Esophagus muscularis mucosa (tissue), 4 donors: ENCODE measurements around the gene FBRS. TPM values are rescaled to one million over a fixed set of nuclear protein-coding genes. Genes with fewer than 3 reads are reported as not detected.

Source experiments
- DNase-seq: peaks from one replicate; pipeline ENCODE4 v3.0.0-alpha.2; 2017; ENCODE audit errors: extremely low spot score
- H3K27ac ChIP-seq, 4 donors: fragments of 200-600 bp; sonication (generic); replicated peaks in 1 of 4; 1 replicate in 3 of 4; 2 replicates in 1 of 4; pipeline ENCODE4 v1.5.1; 2016 to 2019; ENCODE audit warnings: mild to moderate bottlenecking in 1 of 4
- H3K27me3 ChIP-seq, 4 donors: fragments of 200-600 bp; sonication (generic); one replicate each; pipeline versions ENCODE4 v1.5.1 to v1.6.0; 2016 to 2019
- H3K36me3 ChIP-seq, 4 donors: fragments of 200-600 bp; sonication (generic); one replicate each; pipeline ENCODE4 v1.5.1; 2016 to 2019
- H3K4me1 ChIP-seq, 4 donors: fragments of 200-600 bp; sonication (generic); one replicate each; pipeline ENCODE4 v1.5.1; 2016 to 2019
- H3K4me3 ChIP-seq, 4 donors: fragments of 200-600 bp; sonication (generic); 1 replicate in 2 of 4; 2 replicates in 2 of 4; pipeline ENCODE4 v1.5.1; 2016 to 2019; ENCODE audit warnings: mild to moderate bottlenecking in 4 of 4, moderate library complexity in 1 of 4
- H3K9me3 ChIP-seq, 4 donors: fragments of 200-600 bp; sonication (generic); 1 replicate in 3 of 4; 2 replicates in 1 of 4; pipeline ENCODE4 v1.5.1; 2016 to 2019
- EP300 ChIP-seq: sonication (generic); formaldehyde crosslinking; IDR thresholded peaks from one replicate; pipeline ENCODE4 v1.6.1; 2017; ENCODE audit warnings: antibody characterized with exemption
- POLR2A ChIP-seq: fragments of 450-650 bp; IDR thresholded peaks from one replicate; pipeline ENCODE4 v1.6.1; 2017; ENCODE audit warnings: antibody characterized with exemption, moderate library complexity, mild to moderate bottlenecking, low read depth
- POLR2AphosphoS5 ChIP-seq, 2 donors: sonication (generic); formaldehyde crosslinking; IDR thresholded peaks; one replicate each; pipeline ENCODE4 v1.6.1; 2017; ENCODE audit warnings: antibody characterized with exemption in 2 of 2
- WGBS: methylation state at CpG from one replicate; pipeline ENCODE4 v1.1.5; 2018; 5-methylcytosine and 5-hydroxymethylcytosine counted together
- intact Hi-C: fragments of 100-400 bp; cut with DNase I; formaldehyde crosslinking; loops from one replicate; pipeline ENCODE4 v1.15.1; 2023
- total RNA-seq, 4 donors: library from RNA; depleted of rRNA; stranded (reverse); fragments of >200 nt; gene quantifications; one replicate each; pipeline versions ENCODE4 v1.1.0 to v1.2.1, GENCODE V29; 2016
- TF ChIP-seq, protein P1 (sequence below), 3 experiments: fragments of 200-600 bp in 2 of 3; fragments of 450-650 bp in 1 of 3; sonication (generic) in 2 of 3; IDR thresholded peaks; one replicate each; pipeline ENCODE4 v1.5.1; 2017 to 2019; ENCODE audit warnings: antibody characterized with exemption in 3 of 3, mild to moderate bottlenecking in 2 of 3, moderate library complexity in 1 of 3

Gene FBRS
- total RNA-seq, 4 donors from 2014 or later: 26.2 to 63.4 (median 37.8) TPM

DNA sequence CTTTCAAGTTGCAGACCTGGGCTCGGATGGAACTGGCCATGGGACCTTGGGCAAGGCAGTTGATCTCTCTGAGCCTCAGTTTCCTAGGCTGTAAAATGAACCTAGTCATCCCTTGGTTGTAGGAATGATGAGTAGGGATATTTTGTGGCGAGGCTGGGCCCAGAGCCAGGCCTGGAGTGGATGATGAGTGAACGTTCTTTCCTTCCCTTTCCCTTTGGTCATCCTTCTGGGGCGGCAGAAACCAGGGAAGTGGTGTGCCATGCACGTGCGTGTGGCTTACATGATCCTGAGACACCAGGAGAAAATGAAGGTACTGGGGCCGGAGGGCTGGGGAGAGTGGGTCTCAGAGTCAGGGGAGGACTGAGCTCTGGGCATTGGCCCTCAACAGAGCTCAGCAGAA lies 8.4 kb downstream of the FBRS start:
- TF ChIP-seq EP300: no peak
- TF ChIP-seq, protein P1, sequence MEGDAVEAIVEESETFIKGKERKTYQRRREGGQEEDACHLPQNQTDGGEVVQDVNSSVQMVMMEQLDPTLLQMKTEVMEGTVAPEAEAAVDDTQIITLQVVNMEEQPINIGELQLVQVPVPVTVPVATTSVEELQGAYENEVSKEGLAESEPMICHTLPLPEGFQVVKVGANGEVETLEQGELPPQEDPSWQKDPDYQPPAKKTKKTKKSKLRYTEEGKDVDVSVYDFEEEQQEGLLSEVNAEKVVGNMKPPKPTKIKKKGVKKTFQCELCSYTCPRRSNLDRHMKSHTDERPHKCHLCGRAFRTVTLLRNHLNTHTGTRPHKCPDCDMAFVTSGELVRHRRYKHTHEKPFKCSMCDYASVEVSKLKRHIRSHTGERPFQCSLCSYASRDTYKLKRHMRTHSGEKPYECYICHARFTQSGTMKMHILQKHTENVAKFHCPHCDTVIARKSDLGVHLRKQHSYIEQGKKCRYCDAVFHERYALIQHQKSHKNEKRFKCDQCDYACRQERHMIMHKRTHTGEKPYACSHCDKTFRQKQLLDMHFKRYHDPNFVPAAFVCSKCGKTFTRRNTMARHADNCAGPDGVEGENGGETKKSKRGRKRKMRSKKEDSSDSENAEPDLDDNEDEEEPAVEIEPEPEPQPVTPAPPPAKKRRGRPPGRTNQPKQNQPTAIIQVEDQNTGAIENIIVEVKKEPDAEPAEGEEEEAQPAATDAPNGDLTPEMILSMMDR (IDR thresholded peaks at IDR 0.05): no peak
- TF ChIP-seq POLR2A: no peak
- no peak for TF ChIP-seq POLR2AphosphoS5 (IDR thresholded peaks at IDR 0.05)
- Histone ChIP-seq H3K9me3 (no peaks in the 10 kb centered on the region), H3K36me3 (peaks cover 78 to 100% (median 95%) of the 10 kb centered on the region in 4 donors), H3K4me3 (no peak overlapping the region), H3K4me1 (peaks cover 5 to 53% (median 34%) of the 10 kb centered on the region in 4 donors), H3K27ac (no peak overlapping the region), H3K27me3 (no peaks in the 10 kb centered on the region)
- WGBS: 69% methylated on average over 7 of the region's 7 CpGs
- intact Hi-C loops: no loop called here
- DNase-seq: no peak

DNA sequence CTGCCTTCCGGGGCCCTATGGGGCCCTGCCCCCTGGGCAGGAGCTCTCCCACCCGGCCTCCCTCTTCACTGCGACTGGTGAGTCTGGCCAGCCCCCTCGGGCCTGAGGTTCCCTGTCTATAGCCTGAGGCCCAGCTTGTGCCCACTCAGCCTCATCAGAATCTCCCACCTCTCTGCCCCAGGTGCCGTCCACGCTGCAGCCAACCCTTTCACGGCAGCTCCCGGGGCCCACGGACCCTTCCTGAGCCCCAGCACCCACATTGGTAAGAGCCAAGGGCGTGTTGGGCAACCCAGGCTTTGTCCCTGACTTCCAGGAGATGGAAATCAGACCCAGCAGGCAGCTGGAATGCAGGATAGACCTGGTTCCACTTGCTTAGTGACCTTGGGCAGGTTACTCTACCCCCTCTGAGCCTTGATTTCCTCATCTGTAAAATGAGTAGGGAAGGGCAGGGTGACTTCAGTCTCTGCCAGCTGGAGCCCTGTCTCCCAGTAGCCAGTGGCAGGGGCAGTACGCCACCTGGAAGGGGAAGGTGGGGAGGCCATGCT lies 9.2 kb downstream of the FBRS start:
- Histone ChIP-seq H3K4me1 (peaks cover 4 to 45% (median 26%) of the 10 kb centered on the region in 4 donors), H3K36me3 (peaks cover 76 to 94% (median 88%) of the 10 kb centered on the region in 4 donors), H3K27ac (no peak overlapping the region), H3K9me3 (no peaks in the 10 kb centered on the region), H3K27me3 (no peaks in the 10 kb centered on the region), H3K4me3 (no peak overlapping the region)
- intact Hi-C loops: no loop called here
- no peak for DNase-seq
- WGBS: 93% methylated on average over 10 of the region's 11 CpGs
- TF ChIP-seq POLR2A (no peak), POLR2AphosphoS5 (IDR thresholded peaks at IDR 0.05) (no peak), EP300 (no peak)
- TF ChIP-seq, protein P1 (IDR thresholded peaks at IDR 0.05): no peak

DNA sequence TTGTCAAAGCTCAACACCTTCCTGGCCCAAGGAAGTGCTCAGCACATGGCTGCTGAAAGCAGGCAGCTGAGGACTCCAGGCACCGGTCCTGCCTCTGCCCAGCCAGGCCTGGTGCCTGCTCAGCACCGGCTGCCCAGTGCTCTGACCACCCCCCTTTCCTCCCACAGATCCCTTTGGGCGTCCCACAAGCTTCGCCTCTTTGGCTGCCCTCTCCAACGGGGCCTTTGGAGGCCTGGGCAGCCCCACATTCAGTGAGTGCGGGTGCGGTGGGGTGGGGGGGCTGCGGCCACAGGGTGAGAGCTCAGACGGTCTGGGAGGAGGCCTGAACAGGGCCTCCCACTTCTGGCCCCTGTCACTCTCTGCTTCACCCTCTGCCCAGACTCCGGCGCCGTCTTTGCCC lies 10.2 kb downstream of the FBRS start:
- no peaks in the 10 kb centered on the region for H3K27me3 ChIP-seq
- intact Hi-C loops: no loop called here
- H3K4me1 ChIP-seq: peaks cover 4 to 35% (median 17%) of the 10 kb centered on the region in 4 donors
- TF ChIP-seq EP300 (no peak), POLR2A (no peak), POLR2AphosphoS5 (IDR thresholded peaks at IDR 0.05) (no peak)
- TF ChIP-seq, protein P1 (IDR thresholded peaks at IDR 0.05): no peak
- H3K27ac ChIP-seq: no peak overlapping the region
- no peak overlapping the region for H3K4me3 ChIP-seq
- H3K9me3 ChIP-seq: no peaks in the 10 kb centered on the region
- no peak for DNase-seq
- H3K36me3 ChIP-seq: peaks cover 66 to 84% (median 78%) of the 10 kb centered on the region in 4 donors
- 98% methylated on average over 4 of the region's 12 CpGs for WGBS

DNA sequence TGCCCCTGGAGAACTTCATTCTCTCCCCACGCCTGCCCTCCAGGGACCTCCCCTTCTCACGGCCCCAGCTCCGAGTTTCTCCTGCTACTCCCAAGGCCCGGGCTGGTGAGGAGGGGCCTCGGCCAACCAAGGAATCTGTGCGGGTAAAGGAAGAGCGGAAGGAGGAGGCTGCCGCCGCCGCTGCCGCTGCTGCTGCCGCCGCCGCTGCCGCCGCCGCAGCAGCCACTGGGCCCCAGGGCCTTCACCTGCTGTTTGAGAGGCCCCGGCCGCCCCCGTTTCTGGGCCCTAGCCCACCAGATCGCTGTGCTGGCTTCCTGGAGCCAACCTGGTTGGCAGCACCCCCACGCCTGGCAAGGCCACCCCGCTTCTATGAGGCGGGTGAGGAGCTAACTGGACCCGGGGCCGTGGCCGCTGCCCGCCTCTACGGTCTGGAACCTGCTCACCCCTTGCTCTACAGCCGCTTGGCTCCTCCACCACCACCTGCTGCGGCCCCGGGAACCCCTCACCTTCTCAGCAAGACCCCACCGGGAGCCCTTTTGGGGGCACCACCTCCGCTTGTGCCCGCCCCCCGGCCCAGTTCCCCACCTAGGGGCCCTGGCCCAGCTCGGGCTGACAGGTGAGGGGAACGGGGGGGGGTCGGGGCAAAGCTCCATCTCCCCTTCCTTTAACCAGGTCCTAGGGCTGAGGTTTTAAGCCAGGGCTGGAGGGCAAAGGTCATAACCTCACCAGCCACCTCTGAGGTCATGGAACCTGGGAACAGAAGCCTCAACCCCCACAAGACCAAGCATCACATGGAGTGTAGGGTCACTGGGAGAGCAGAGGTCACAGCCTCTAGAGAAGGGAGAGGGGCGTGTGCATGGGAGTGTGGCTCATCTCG lies 11.0 kb downstream of the FBRS start:
- Histone ChIP-seq H3K9me3 (no peaks in the 10 kb centered on the region), H3K4me3 (no peak overlapping the region), H3K36me3 (peaks cover 58 to 75% (median 69%) of the 10 kb centered on the region in 4 donors), H3K27me3 (no peaks in the 10 kb centered on the region), H3K27ac (no peak overlapping the region), H3K4me1 (peaks cover 4 to 27% (median 8%) of the 10 kb centered on the region in 4 donors)
- WGBS: 87% methylated on average over 24 of the region's 41 CpGs
- no peak for DNase-seq
- TF ChIP-seq, protein P1 (IDR thresholded peaks at IDR 0.05): no peak
- TF ChIP-seq POLR2A (no peak), EP300 (no peak), POLR2AphosphoS5 (IDR thresholded peaks at IDR 0.05) (peak in 1 of 2 donors; percentile 13)
- intact Hi-C loops: no loop called here
